ENCODE measurements around the gene ASCC1.
"Not testable (repeated sequence)": the region's sequence is repeated elsewhere in the genome, so short reads cannot be mapped to it uniquely, and the experiment has no call there.

The ASCC1 gene

GRCh38 chr10:72123616-72124015 lies 92.5 kb downstream of the ASCC1 start:
- no peak for DNase-seq

GRCh38 chr10:72122221-72122620 lies 93.9 kb downstream of the ASCC1 start:
- no peak for DNase-seq

GRCh38 chr10:72121389-72121788 lies 94.7 kb downstream of the ASCC1 start:
- no peak for DNase-seq

GRCh38 chr10:72116372-72116771 lies 99.7 kb downstream of the ASCC1 start:
- DNase-seq, result no peak

GRCh38 chr10:72114706-72115450 lies 101.2 kb downstream of the ASCC1 start:
- DNase-seq, result no peak

- no peak for DNase-seq
Measured at GRCh38 chr10:72110673-72111401, 105.2 kb downstream of the ASCC1 start.

GRCh38 chr10:72109636-72110157 lies 106.4 kb downstream of the ASCC1 start:
- DNase-seq, result peak in 1 of 2 donors; percentile 33

- DNase-seq, result no peak
Measured at GRCh38 chr10:72108830-72109635, 107.0 kb downstream of the ASCC1 start.

- DNase-seq, result not testable (repeated sequence)
Measured at GRCh38 chr10:72108004-72108370, 108.1 kb downstream of the ASCC1 start.

- DNase-seq, result peak in 1 of 2 donors; percentile 65
Measured at GRCh38 chr10:72107325-72108003, 108.6 kb downstream of the ASCC1 start.

GRCh38 chr10:72106896-72107295 lies 109.2 kb downstream of the ASCC1 start:
- no peak for DNase-seq

GRCh38 chr10:72106154-72106849 lies 109.8 kb downstream of the ASCC1 start:
- no peak for DNase-seq

GRCh38 chr10:72105710-72106109 lies 110.4 kb downstream of the ASCC1 start:
- no peak for DNase-seq

GRCh38 chr10:72105098-72105475 lies 111.0 kb downstream of the ASCC1 start:
- no peak for DNase-seq

- no peak for DNase-seq
Measured at GRCh38 chr10:72104472-72105097, 111.5 kb downstream of the ASCC1 start.

GRCh38 chr10:72099600-72099921 lies 116.5 kb downstream of the ASCC1 start:
- no peak for DNase-seq

- DNase-seq, result no peak
Measured at GRCh38 chr10:72098836-72099599, 117.1 kb downstream of the ASCC1 start.

GRCh38 chr10:72098301-72098835 lies 117.7 kb downstream of the ASCC1 start:
- no peak for DNase-seq

- no peak for DNase-seq
Measured at GRCh38 chr10:72097448-72098300, 118.4 kb downstream of the ASCC1 start.
